GM18909 (cell line): ENCODE data around the gene ZNF90.
"Not testable (repeated sequence)": the region's sequence is repeated elsewhere in the genome, so short reads cannot be mapped to it uniquely, and the experiment has no call there.

Experiments
- ATAC-seq: cut with Tn5 transposase; IDR thresholded peaks from one replicate; pipeline ENCODE4 v1.9.1; 2021; ENCODE audit warnings: mild to moderate bottlenecking; ENCODE audit not compliant: unreplicated experiment, poor library complexity

Gene ZNF90

GRCh38 chr19:20102097-20102496 lies 24.3 kb downstream of the ZNF90 start:
- ATAC-seq: no peak

GRCh38 chr19:20103091-20103740 lies 25.4 kb downstream of the ZNF90 start:
- no peak for ATAC-seq

DNA sequence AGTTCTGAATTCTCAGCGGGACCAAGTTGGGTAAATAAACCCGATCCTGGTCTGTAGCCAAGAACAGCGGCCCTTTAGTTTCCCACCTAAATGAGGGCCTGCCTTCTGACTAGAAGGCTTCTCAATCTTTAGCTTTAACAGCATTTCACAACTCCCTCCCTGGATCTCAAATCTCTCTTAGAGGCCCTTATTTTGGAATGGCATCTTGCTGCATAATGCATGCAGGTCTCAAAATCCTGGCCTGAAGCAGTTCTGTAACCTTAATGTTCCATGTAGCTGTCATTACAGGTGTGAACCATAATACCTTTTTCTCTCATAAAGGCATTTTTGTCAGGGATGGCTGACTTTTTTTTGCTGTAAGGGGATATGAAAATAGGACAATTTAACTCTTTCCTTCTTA lies 29.5 kb downstream of the ZNF90 start:
- no peak for ATAC-seq

GRCh38 chr19:20118064-20118839 lies 40.5 kb downstream of the ZNF90 start:
- ATAC-seq: not testable (repeated sequence)

DNA sequence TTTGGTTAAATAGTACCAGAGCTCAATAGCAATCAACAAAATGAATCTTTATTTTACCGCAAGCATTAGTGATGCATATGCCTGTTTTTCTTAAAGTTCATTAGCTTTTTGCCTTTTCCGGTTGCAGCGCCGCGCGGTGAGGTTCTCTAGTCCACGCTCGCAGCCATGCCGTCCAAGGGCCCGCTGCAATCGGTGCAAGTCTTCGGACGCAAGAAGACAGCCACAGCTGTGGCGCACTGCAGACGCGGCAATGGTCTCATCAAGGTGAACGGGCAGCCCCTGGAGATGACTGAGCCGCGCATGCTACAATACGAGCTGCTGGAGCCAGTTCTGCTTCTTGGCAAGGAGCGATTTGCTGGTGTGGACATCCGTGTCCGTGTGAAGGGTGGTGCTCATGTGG lies 47.1 kb downstream of the ZNF90 start:
- no peak for ATAC-seq

DNA sequence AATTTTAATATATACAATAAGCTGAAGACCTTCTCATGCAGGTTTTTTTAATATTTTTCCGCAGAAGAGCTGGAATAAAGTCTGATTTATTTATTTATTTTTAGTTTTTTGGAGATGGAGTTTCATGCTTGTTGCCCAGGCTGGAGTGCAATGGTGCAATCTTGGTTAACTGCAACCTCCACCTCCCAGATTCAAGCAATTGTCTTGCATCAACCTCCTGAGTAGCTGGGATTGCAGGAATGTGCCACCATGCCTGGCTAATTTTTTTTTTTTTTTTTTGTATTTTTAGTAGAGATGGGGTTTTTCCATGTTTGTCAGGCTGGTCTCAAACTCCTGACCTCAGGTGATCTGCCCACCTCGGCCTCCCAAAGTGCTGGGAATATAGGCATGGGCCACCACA lies 55.1 kb downstream of the ZNF90 start:
- not testable (repeated sequence) for ATAC-seq

DNA sequence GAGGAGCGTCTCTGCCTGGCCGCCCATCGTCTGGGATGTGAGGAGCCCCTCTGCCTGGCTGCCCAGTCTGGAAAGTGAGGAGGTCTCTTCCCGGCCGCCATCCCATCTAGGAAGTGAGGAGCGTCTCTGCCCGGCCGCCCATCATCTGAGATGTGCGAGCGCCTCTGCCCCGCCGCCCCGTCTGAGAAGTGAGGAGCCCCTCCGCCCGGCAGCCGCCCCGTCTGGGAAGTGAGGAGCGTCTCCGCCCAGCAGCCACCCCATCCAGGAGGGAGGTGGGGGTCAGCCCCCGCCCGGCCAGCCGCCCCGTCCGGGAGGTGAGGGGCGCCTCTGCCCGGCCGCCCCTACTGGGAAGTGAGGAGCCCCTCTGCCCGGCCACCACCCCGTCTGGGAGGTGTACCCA lies 59.9 kb downstream of the ZNF90 start:
- ATAC-seq: not testable (repeated sequence)

- no peak for ATAC-seq
These were observed 73.9 kb downstream of the ZNF90 start for GRCh38 chr19:20151617-20152145.

DNA sequence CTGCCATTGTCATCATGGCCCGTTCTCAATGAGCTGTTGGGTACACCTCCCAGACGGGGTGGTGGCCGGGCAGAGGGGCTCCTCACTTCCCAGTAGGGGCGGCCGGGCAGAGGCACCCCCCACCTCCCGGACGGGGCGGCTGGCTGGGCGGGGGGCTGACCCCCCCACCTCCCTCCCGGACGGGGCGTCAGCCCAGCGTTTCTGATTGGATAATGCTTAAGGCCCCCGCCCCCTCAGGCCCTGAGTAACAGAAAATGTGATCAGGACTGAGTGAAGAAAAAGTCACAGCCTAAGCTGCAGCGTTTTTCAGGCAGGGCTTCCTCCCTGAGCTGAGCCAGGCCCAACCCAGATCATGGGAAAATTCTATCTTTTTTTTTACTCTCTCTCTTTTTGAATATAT lies 74.7 kb downstream of the ZNF90 start:
- ATAC-seq: not testable (repeated sequence)

DNA sequence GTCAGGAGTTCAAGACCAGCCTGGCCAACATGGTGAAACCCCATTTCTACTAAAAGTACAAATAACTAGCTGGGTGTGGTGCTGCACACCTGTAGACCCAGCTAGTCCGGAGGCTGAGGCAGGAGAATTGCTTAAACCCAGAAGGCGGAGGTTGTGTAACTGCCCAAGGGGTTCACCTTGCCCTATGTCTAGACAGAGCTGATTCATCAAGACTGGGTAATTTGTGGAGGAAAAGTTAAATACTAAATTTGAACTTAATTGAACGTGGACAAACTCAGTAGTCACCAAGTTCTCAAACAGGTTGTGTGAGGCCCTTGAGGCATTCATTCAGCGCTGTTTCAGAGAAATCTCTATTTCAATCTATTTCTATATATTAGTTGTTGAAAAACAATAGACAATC lies 75.5 kb downstream of the ZNF90 start:
- no peak for ATAC-seq

- no peak for ATAC-seq
These were observed 76.8 kb downstream of the ZNF90 start for GRCh38 chr19:20154636-20155035.

GRCh38 chr19:20162821-20163220 lies 85.0 kb downstream of the ZNF90 start:
- no peak for ATAC-seq

DNA sequence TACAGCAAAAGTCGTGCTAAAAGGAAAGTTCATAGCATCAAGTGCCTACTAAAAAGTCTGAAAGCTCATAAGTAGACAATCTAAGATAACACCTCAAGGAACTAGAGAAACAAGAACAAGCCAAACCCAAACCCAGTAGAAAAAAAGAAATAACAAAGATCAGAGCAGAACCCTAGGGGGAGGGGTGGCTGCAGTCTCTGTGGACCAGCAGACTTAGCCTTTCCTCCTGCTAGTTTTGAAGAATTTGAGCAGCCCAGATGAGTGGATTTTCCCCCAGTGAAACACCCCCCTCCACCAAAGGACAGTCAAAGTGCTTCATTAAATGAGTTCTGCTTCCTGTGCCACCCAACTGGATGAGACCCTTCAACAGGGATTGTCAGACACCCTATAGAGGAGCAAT lies 86.7 kb downstream of the ZNF90 start:
- ATAC-seq: no peak

DNA sequence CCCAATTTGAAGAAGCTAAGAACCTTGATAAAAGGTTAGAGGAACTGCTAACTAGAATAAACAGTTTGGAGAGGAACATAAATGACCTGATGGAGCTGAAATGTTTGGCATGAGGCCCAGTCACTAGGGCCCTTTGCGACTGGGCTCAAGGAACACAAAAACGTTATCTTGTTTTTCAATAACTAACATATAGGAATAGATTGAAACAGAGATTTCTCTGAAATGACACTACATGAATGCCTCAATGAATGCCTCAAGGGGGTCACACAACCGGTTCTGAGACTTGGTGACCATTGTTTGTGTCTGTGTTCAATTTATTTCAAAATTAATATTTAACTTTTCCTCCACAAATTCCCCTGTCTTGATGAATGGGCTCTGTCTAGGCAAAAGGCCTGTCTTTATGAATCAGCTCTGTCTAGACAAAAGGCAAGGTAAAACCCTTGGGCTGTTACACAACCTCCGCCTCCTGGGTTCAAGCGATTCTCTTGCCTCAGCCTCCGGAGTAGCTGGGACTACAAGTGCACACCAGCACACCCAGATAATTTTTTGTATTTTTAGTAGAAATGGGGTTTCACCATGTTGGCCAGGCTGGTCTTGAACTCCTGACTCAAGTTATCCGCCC lies 88.3 kb downstream of the ZNF90 start:
- ATAC-seq: no peak

- ATAC-seq: peak; percentile 89
These were observed 89.3 kb downstream of the ZNF90 start, which contains the start of gene ZNF486 for GRCh38 chr19:20167020-20167644. Gene ZNF486 (plus strand): TSS chr19:20167214. CDS start chr19:20167331, 117 bp downstream.

DNA sequence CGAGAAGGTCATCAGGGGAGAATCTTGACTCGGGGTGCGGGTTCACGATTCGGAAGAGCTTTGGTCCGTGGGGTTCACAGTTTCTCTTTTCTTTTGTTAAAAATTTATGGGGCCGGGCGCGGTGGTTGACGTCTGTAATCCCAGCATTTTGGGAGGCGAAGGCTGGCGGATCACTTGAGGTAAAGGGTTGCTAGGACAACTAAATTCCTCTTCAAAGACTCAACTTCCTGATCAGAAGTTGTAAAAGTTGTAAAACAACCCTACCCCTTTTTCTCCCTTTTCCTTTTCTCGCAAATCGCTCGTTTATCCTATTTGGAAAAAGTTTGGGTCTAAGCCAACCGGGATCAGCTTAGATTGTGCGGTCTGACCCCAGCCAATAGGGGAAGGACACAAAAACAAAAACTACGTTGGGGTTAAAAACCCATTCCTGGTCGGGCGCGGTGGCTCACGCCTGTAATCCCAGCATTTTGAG lies 89.9 kb downstream of the ZNF90 start:
- no peak for ATAC-seq
